Stomach (tissue), 9 donors: ENCODE results near the gene DIP2A. TPM values are rescaled to one million over a fixed set of nuclear protein-coding genes. Genes with fewer than 3 reads are reported as not detected.

ENCODE experiments used
- DNase-seq, 2 donors: peaks; one replicate each; pipeline versions ENCODE4 v3.0.0 to v3.0.0-alpha.2; 2013 to 2019
- H3K27ac ChIP-seq, 5 donors: fragments of 200-600 bp in 4 of 5; sonication (generic) in 4 of 5; one replicate each; pipeline ENCODE4 v1.5.1; 2013 to 2019; ENCODE audit warnings: mild to moderate bottlenecking in 1 of 5, moderate library complexity in 1 of 5
- H3K27me3 ChIP-seq, 3 donors: fragments of 200-600 bp; sonication (generic); one replicate each; pipeline ENCODE4 v1.5.1; 2017 to 2019; ENCODE audit warnings: mixed run types in 1 of 3
- H3K36me3 ChIP-seq, 4 donors: fragments of 200-600 bp; sonication (generic); 1 replicate in 3 of 4; 2 replicates in 1 of 4; pipeline ENCODE4 v1.5.1; 2016 to 2019
- H3K4me1 ChIP-seq, 4 donors: fragments of 200-600 bp; sonication (generic); one replicate each; pipeline ENCODE4 v1.5.1; 2016 to 2019
- H3K4me3 ChIP-seq, 4 donors: fragments of 200-600 bp; sonication (generic) in 3 of 4; one replicate each; pipeline ENCODE4 v1.5.1; 2016 to 2019; ENCODE audit warnings: mild to moderate bottlenecking in 1 of 4
- H3K9me3 ChIP-seq, 4 donors: fragments of 200-600 bp; sonication (generic); one replicate each; pipeline ENCODE4 v1.5.1; 2016 to 2019
- CTCF ChIP-seq, 7 experiments: fragments of 450-650 bp in 4 of 7; fragments of 200-600 bp in 3 of 7; sonication (generic) in 3 of 7; IDR thresholded peaks; one replicate each; pipeline ENCODE4 v1.5.1; 2016 to 2019; ENCODE audit warnings: antibody characterized with exemption in 7 of 7, control low read depth in 2 of 7, mild to moderate bottlenecking in 1 of 7
- EP300 ChIP-seq: sonication (generic); formaldehyde crosslinking; IDR thresholded peaks from one replicate; pipeline ENCODE4 v1.6.1; 2017; ENCODE audit warnings: antibody characterized with exemption
- POLR2A ChIP-seq, 4 donors: fragments of 450-650 bp; IDR thresholded peaks; one replicate each; pipeline ENCODE4 v1.6.1; 2016; ENCODE audit warnings: antibody characterized with exemption in 4 of 4, control low read depth in 2 of 4, mild to moderate bottlenecking in 1 of 4, moderate library complexity in 1 of 4
- POLR2AphosphoS5 ChIP-seq, 3 donors: sonication (generic); formaldehyde crosslinking; IDR thresholded peaks; one replicate each; pipeline ENCODE4 v1.6.1; 2016; ENCODE audit warnings: antibody characterized with exemption in 3 of 3
- WGBS, 5 donors: extraction: QIAGEN DNeasy Blood & Tissue Kit in 3 of 5; methylation state at CpG; one replicate each; pipeline versions ENCODE4 v1.1.5 to v1.1.7; 2013 to 2018; 5-methylcytosine and 5-hydroxymethylcytosine counted together
- intact Hi-C: fragments of 100-400 bp; cut with DNase I; formaldehyde crosslinking; loops from one replicate; pipeline ENCODE4 v1.15.1; 2023; ENCODE audit warnings: low total_unique reads
- polyA plus RNA-seq, 3 donors: library from polyadenylated mRNA; stranded (reverse); fragments of 200-250 nt; gene quantifications; one replicate each; pipeline ENCODE4 v1.2.3, GENCODE V29; 2013
- total RNA-seq, 5 donors: library from RNA; depleted of rRNA; stranded (reverse); fragments of >200 nt; gene quantifications; one replicate each; pipeline versions ENCODE4 v1.1.0 to v1.2.3, GENCODE V29; 2014 to 2016
- donor health status: healthy with polysubstance abuse.
- donor health status: Bipolar disorder and iron deficiency.
- donor health status: healthy.

DIP2A gene
- total and polyA plus RNA-seq, 8 donors: 7.3 to 122 (median 51.0) TPM

- 87 to 96% (median 89%) methylated on average over 23 of the region's 23 CpGs for WGBS, 5 donors
- no peaks in the 10 kb centered on the region for H3K27me3 ChIP-seq
- H3K27ac ChIP-seq: peak overlapping the region in 4 of 5 donors; percentile 15 to 65 (median 60)
- intact Hi-C loops: no loop called here
- DNase-seq: peak in 1 of 2 donors; percentile 52
- H3K4me3 ChIP-seq: no peak overlapping the region
- H3K36me3 ChIP-seq: peaks cover 48 to 93% (median 85%) of the 10 kb centered on the region in 4 donors
- H3K4me1 ChIP-seq: no peaks in the 10 kb centered on the region
- no peaks in the 10 kb centered on the region for H3K9me3 ChIP-seq
- TF ChIP-seq CTCF (IDR thresholded peaks at IDR 0.05) (no peak), POLR2A (IDR thresholded peaks at IDR 0.05) (no peak)
These were observed 33.1 kb upstream of the DIP2A start for GRCh38 chr21:46425571-46425970.

- Histone ChIP-seq H3K4me1 (no peaks in the 10 kb centered on the region), H3K4me3 (no peak overlapping the region), H3K36me3 (peaks cover 56 to 93% (median 85%) of the 10 kb centered on the region in 4 donors), H3K9me3 (no peaks in the 10 kb centered on the region), H3K27ac (no peak overlapping the region), H3K27me3 (no peaks in the 10 kb centered on the region)
- no peak for TF ChIP-seq EP300
- no peak for TF ChIP-seq CTCF (IDR thresholded peaks at IDR 0.05)
- no peak for TF ChIP-seq POLR2A (IDR thresholded peaks at IDR 0.05)
- no peak for TF ChIP-seq POLR2AphosphoS5 (IDR thresholded peaks at IDR 0.05)
- intact Hi-C loops: no loop called here
- DNase-seq: no peak
- 92 to 97% (median 97%) methylated on average over 20 to 22 of the region's 22 CpGs for WGBS, 5 donors
These were observed 32.2 kb upstream of the DIP2A start for GRCh38 chr21:46426313-46427046.

GRCh38 chr21:46427516-46427915 lies 31.2 kb upstream of the DIP2A start:
- peaks cover 56 to 93% (median 85%) of the 10 kb centered on the region in 4 donors for H3K36me3 ChIP-seq
- H3K9me3 ChIP-seq: no peaks in the 10 kb centered on the region
- TF ChIP-seq POLR2A (IDR thresholded peaks at IDR 0.05) (no peak), EP300 (no peak), CTCF (IDR thresholded peaks at IDR 0.05) (no peak), POLR2AphosphoS5 (IDR thresholded peaks at IDR 0.05) (no peak)
- 94 to 96% (median 95%) methylated on average over 14 of the region's 14 CpGs for WGBS, 5 donors
- intact Hi-C loops: no loop called here
- no peak for DNase-seq
- no peaks in the 10 kb centered on the region for H3K4me1 ChIP-seq
- H3K27me3 ChIP-seq: no peaks in the 10 kb centered on the region
- H3K27ac ChIP-seq: no peak overlapping the region
- no peak overlapping the region for H3K4me3 ChIP-seq

GRCh38 chr21:46428286-46428685 lies 30.4 kb upstream of the DIP2A start:
- WGBS, 5 donors: 91 to 100% (median 97%) methylated on average over 8 to 23 of the region's 23 CpGs
- Histone ChIP-seq H3K4me1 (no peaks in the 10 kb centered on the region), H3K4me3 (no peak overlapping the region), H3K27me3 (no peaks in the 10 kb centered on the region), H3K27ac (no peak overlapping the region), H3K36me3 (peaks cover 56 to 95% (median 88%) of the 10 kb centered on the region in 4 donors), H3K9me3 (no peaks in the 10 kb centered on the region)
- intact Hi-C loops: no loop called here
- DNase-seq: no peak
- TF ChIP-seq EP300 (no peak), POLR2A (IDR thresholded peaks at IDR 0.05) (no peak), POLR2AphosphoS5 (IDR thresholded peaks at IDR 0.05) (no peak), CTCF (IDR thresholded peaks at IDR 0.05) (no peak)
